Esophagus muscularis mucosa (tissue), 4 donors: Measurements from ENCODE around the gene RAB17. TPM values are rescaled to one million over a fixed set of nuclear protein-coding genes. Genes with fewer than 3 reads are reported as not detected.

Experiments
- DNase-seq: peaks from one replicate; pipeline ENCODE4 v3.0.0-alpha.2; 2017; ENCODE audit errors: extremely low spot score
- H3K27ac ChIP-seq, 4 donors: fragments of 200-600 bp; sonication (generic); replicated peaks in 1 of 4; 1 replicate in 3 of 4; 2 replicates in 1 of 4; pipeline ENCODE4 v1.5.1; 2016 to 2019; ENCODE audit warnings: mild to moderate bottlenecking in 1 of 4
- H3K27me3 ChIP-seq, 4 donors: fragments of 200-600 bp; sonication (generic); one replicate each; pipeline versions ENCODE4 v1.5.1 to v1.6.0; 2016 to 2019
- H3K36me3 ChIP-seq, 4 donors: fragments of 200-600 bp; sonication (generic); one replicate each; pipeline ENCODE4 v1.5.1; 2016 to 2019
- H3K4me1 ChIP-seq, 4 donors: fragments of 200-600 bp; sonication (generic); one replicate each; pipeline ENCODE4 v1.5.1; 2016 to 2019
- H3K4me3 ChIP-seq, 4 donors: fragments of 200-600 bp; sonication (generic); 1 replicate in 2 of 4; 2 replicates in 2 of 4; pipeline ENCODE4 v1.5.1; 2016 to 2019; ENCODE audit warnings: mild to moderate bottlenecking in 4 of 4, moderate library complexity in 1 of 4
- H3K9me3 ChIP-seq, 4 donors: fragments of 200-600 bp; sonication (generic); 1 replicate in 3 of 4; 2 replicates in 1 of 4; pipeline ENCODE4 v1.5.1; 2016 to 2019
- CTCF ChIP-seq, 3 experiments: fragments of 200-600 bp in 2 of 3; fragments of 450-650 bp in 1 of 3; sonication (generic) in 2 of 3; IDR thresholded peaks; one replicate each; pipeline ENCODE4 v1.5.1; 2017 to 2019; ENCODE audit warnings: antibody characterized with exemption in 3 of 3, mild to moderate bottlenecking in 2 of 3, moderate library complexity in 1 of 3
- EP300 ChIP-seq: sonication (generic); formaldehyde crosslinking; IDR thresholded peaks from one replicate; pipeline ENCODE4 v1.6.1; 2017; ENCODE audit warnings: antibody characterized with exemption
- POLR2A ChIP-seq: fragments of 450-650 bp; IDR thresholded peaks from one replicate; pipeline ENCODE4 v1.6.1; 2017; ENCODE audit warnings: antibody characterized with exemption, moderate library complexity, mild to moderate bottlenecking, low read depth
- POLR2AphosphoS5 ChIP-seq, 2 donors: sonication (generic); formaldehyde crosslinking; IDR thresholded peaks; one replicate each; pipeline ENCODE4 v1.6.1; 2017; ENCODE audit warnings: antibody characterized with exemption in 2 of 2
- WGBS: methylation state at CpG from one replicate; pipeline ENCODE4 v1.1.5; 2018; 5-methylcytosine and 5-hydroxymethylcytosine counted together
- intact Hi-C: fragments of 100-400 bp; cut with DNase I; formaldehyde crosslinking; loops from one replicate; pipeline ENCODE4 v1.15.1; 2023
- total RNA-seq, 4 donors: library from RNA; depleted of rRNA; stranded (reverse); fragments of >200 nt; gene quantifications; one replicate each; pipeline versions ENCODE4 v1.1.0 to v1.2.1, GENCODE V29; 2016

The RAB17 gene
- total RNA-seq, 4 donors from 2014 or later = 0.83 to 3.7 (median 1.4) TPM

GRCh38 chr2:237576974-237577373, 13.6 kb downstream of the RAB17 start:
- Histone ChIP-seq H3K27ac (no peak overlapping the region), H3K4me1 (peaks cover 17 to 35% (median 29%) of the 10 kb centered on the region in 4 donors), H3K4me3 (no peak overlapping the region), H3K27me3 (no peaks in the 10 kb centered on the region), H3K36me3 (no peaks in the 10 kb centered on the region), H3K9me3 (no peaks in the 10 kb centered on the region)
- WGBS = 96% methylated on average over 9 of the region's 9 CpGs
- TF ChIP-seq POLR2AphosphoS5 (IDR thresholded peaks at IDR 0.05) (no peak), EP300 (no peak), CTCF (IDR thresholded peaks at IDR 0.05) (no peak), POLR2A (no peak)
- DNase-seq = no peak
- intact Hi-C loops = loop anchor here (10.0 kb wide), 3 partner anchors 162 to 482 kb away; partner anchors contain the start of gene COL6A3

GRCh38 chr2:237575869-237576862, 14.4 kb downstream of the RAB17 start:
- no peaks in the 10 kb centered on the region for H3K27me3 ChIP-seq
- no peak overlapping the region for H3K4me3 ChIP-seq
- no peaks in the 10 kb centered on the region for H3K9me3 ChIP-seq
- WGBS = 89% methylated on average over 26 of the region's 27 CpGs
- intact Hi-C loops = loop anchor here (10.0 kb wide), 3 partner anchors 161 to 481 kb away; partner anchors contain the start of gene COL6A3
- H3K4me1 ChIP-seq = peaks cover 15 to 32% (median 27%) of the 10 kb centered on the region in 4 donors
- no peak overlapping the region for H3K27ac ChIP-seq
- DNase-seq = no peak
- TF ChIP-seq CTCF (IDR thresholded peaks at IDR 0.05) (no peak), POLR2A (no peak), EP300 (no peak), POLR2AphosphoS5 (IDR thresholded peaks at IDR 0.05) (no peak)
- no peaks in the 10 kb centered on the region for H3K36me3 ChIP-seq

- Histone ChIP-seq H3K9me3 (no peaks in the 10 kb centered on the region), H3K36me3 (no peaks in the 10 kb centered on the region), H3K4me3 (peak overlapping the region in 1 of 4 donors; percentile 9), H3K4me1 (peaks cover 15 to 30% (median 26%) of the 10 kb centered on the region in 4 donors), H3K27ac (peak overlapping the region in 3 of 4 donors; percentile 23 to 44 (median 35)), H3K27me3 (no peaks in the 10 kb centered on the region)
- DNase-seq = no peak
- intact Hi-C loops = loop anchor here (10.0 kb wide), 3 partner anchors 160 to 480 kb away; partner anchors contain the start of gene COL6A3
- 64% methylated on average over 14 of the region's 25 CpGs for WGBS
- TF ChIP-seq CTCF (IDR thresholded peaks at IDR 0.05) = no peak
- TF ChIP-seq POLR2AphosphoS5 (IDR thresholded peaks at IDR 0.05) = no peak
Observed at GRCh38 chr2:237574894-237575868, 15.4 kb downstream of the RAB17 start.

DNA sequence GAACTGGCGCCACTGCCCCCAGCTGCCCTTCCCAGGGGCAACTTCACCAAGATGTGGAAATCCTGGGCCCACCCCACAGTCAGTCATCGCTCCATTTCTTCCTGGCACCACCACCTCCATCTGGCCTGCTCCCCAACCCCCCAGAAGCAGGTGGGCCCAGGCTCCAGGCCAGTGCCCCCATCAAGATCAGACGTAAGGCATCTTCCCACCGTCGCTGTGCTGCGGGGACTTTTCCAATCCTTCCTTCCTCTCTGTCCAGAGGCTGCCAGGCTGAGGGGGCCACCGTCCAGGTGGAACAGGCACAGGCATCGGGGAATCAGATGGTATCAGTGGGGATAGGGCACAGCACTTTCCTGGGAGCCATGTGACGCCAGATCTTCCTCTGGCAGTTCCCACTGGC, 16.1 kb downstream of the RAB17 start:
- Histone ChIP-seq H3K9me3 (no peaks in the 10 kb centered on the region), H3K36me3 (no peaks in the 10 kb centered on the region), H3K27me3 (no peaks in the 10 kb centered on the region), H3K27ac (peak overlapping the region in 1 of 4 donors; percentile 44), H3K4me3 (no peak overlapping the region), H3K4me1 (peaks cover 15 to 30% (median 26%) of the 10 kb centered on the region in 4 donors)
- intact Hi-C loops = loop anchor here (10.0 kb wide), 3 partner anchors 160 to 480 kb away; partner anchors contain the start of gene COL6A3
- TF ChIP-seq CTCF (IDR thresholded peaks at IDR 0.05) = no peak
- no peak for TF ChIP-seq EP300
- no peak for DNase-seq
- 91% methylated on average over 9 of the region's 9 CpGs for WGBS
